NCI-H2081 treated with DMSO at 0.1 percent for 48 hours (cell line): ENCODE results near the gene STAC3.

Experiments
- DNase-seq: peaks from one replicate; lab custom pipeline; 2025; lab: John Stamatoyannopoulos, UW

STAC3 gene

GRCh38 chr12:57210461-57210860 is 40.5 kb downstream of the STAC3 start:
- DNase-seq = no peak

GRCh38 chr12:57209916-57210315 is 41.1 kb downstream of the STAC3 start:
- no peak for DNase-seq

GRCh38 chr12:57208631-57209282 is 42.2 kb downstream of the STAC3 start:
- DNase-seq = no peak

- DNase-seq = no peak
Measured at GRCh38 chr12:57207731-57208630, 43.0 kb downstream of the STAC3 start.

- no peak for DNase-seq
Measured at GRCh38 chr12:57205931-57206330, 45.1 kb downstream of the STAC3 start.

GRCh38 chr12:57205186-57205585 is 45.8 kb downstream of the STAC3 start:
- DNase-seq = no peak

- no peak for DNase-seq
Measured at GRCh38 chr12:57204454-57204853, 46.5 kb downstream of the STAC3 start.

GRCh38 chr12:57203791-57204190 is 47.2 kb downstream of the STAC3 start:
- no peak for DNase-seq

GRCh38 chr12:57203201-57203600 is 47.8 kb downstream of the STAC3 start:
- DNase-seq = no peak

- no peak for DNase-seq
Measured at GRCh38 chr12:57202321-57202720, 48.7 kb downstream of the STAC3 start.

- no peak for DNase-seq
Measured at GRCh38 chr12:57201631-57202030, 49.4 kb downstream of the STAC3 start.

GRCh38 chr12:57201219-57201618 is 49.8 kb downstream of the STAC3 start:
- no peak for DNase-seq

- DNase-seq = no peak
Measured at GRCh38 chr12:57200497-57200896, 50.5 kb downstream of the STAC3 start.

- DNase-seq = no peak
Measured at GRCh38 chr12:57199191-57199590, 51.8 kb downstream of the STAC3 start.

- no peak for DNase-seq
Measured at GRCh38 chr12:57198329-57198728, 52.7 kb downstream of the STAC3 start.

GRCh38 chr12:57196956-57197355 is 54.0 kb downstream of the STAC3 start:
- no peak for DNase-seq

GRCh38 chr12:57196439-57196838 is 54.5 kb downstream of the STAC3 start:
- no peak for DNase-seq

- DNase-seq = no peak
Measured at GRCh38 chr12:57195611-57196371, 55.2 kb downstream of the STAC3 start.

GRCh38 chr12:57195186-57195585 is 55.8 kb downstream of the STAC3 start:
- no peak for DNase-seq

GRCh38 chr12:57194253-57194652 is 56.7 kb downstream of the STAC3 start:
- no peak for DNase-seq

- DNase-seq = no peak
Measured at GRCh38 chr12:57193706-57194245, 57.2 kb downstream of the STAC3 start.
